HL-60 (cell line): ENCODE results near the gene RTTN.

Source experiments
- DNase-seq, 2 experiments: peaks; one replicate each; pipeline ENCODE4 v3.0.0-alpha.2; 2010 to 2020; ENCODE audit warnings: low read depth in 1 of 2, low spot score in 1 of 2
- H3K27ac ChIP-seq: fragments of 250-450 bp; sonication (Bioruptor Pico); replicated peaks from 2 replicates; pipeline ENCODE4 v1.5.1; 2020; ENCODE audit warnings: mild to moderate bottlenecking, moderate library complexity
- H3K27me3 ChIP-seq: fragments of 250-450 bp; sonication (Bioruptor Pico); 2 replicates; pipeline ENCODE4 v1.5.1; 2021; ENCODE audit warnings: mild to moderate bottlenecking, moderate library complexity; ENCODE audit not compliant: insufficient read depth, poor library complexity, severe bottlenecking
- H3K4me3 ChIP-seq: replicated peaks from 2 replicates; pipeline ENCODE4 v1.5.1; 2011; ENCODE audit warnings: mild to moderate bottlenecking, control low read depth, low read length; ENCODE audit not compliant: insufficient read depth
- CTCF ChIP-seq: IDR thresholded peaks from one replicate; pipeline ENCODE4 v1.5.1; 2011; ENCODE audit warnings: low read length, control low read depth, inconsistent platforms; ENCODE audit not compliant: insufficient read depth
- GABPA ChIP-seq: IDR thresholded peaks from 2 replicates; pipeline ENCODE4 v1.6.1; 2012; ENCODE audit warnings: low read depth
- POLR2AphosphoS5 ChIP-seq: IDR thresholded peaks from 2 replicates; pipeline ENCODE4 v1.6.1; 2012; ENCODE audit warnings: low read depth
- REST ChIP-seq: IDR thresholded peaks from 2 replicates; pipeline ENCODE4 v1.6.1; 2012; ENCODE audit warnings: low read depth; ENCODE audit not compliant: insufficient replicate concordance
- SPI1 ChIP-seq: IDR thresholded peaks from 2 replicates; pipeline ENCODE4 v1.6.1; 2012; ENCODE audit warnings: low read depth, mild to moderate bottlenecking, borderline replicate concordance

Gene RTTN

GRCh38 chr18:70197844-70198243 lies 7.6 kb downstream of the RTTN start:
- no peaks in the 10 kb centered on the region for H3K27me3 ChIP-seq
- H3K27ac ChIP-seq: no peak overlapping the region
- TF ChIP-seq POLR2AphosphoS5 (no peak), GABPA (no peak), SPI1 (no peak), CTCF (no peak), REST (no peak)
- no peak for DNase-seq
- H3K4me3 ChIP-seq: no peak overlapping the region

GRCh38 chr18:70197026-70197425 lies 8.5 kb downstream of the RTTN start:
- no peak for TF ChIP-seq SPI1
- no peak for TF ChIP-seq GABPA
- H3K4me3 ChIP-seq: no peak overlapping the region
- H3K27ac ChIP-seq: no peak overlapping the region
- H3K27me3 ChIP-seq: no peaks in the 10 kb centered on the region
- no peak for DNase-seq

GRCh38 chr18:70195852-70196434 lies 9.5 kb downstream of the RTTN start:
- no peak overlapping the region for H3K27ac ChIP-seq
- H3K4me3 ChIP-seq: no peak overlapping the region
- DNase-seq: peak; percentile 37 to 44
- no peaks in the 10 kb centered on the region for H3K27me3 ChIP-seq
- TF ChIP-seq GABPA: no peak
- peak; percentile 97 for TF ChIP-seq CTCF

- no peak for DNase-seq
- H3K27ac ChIP-seq: no peak overlapping the region
- TF ChIP-seq SPI1 (no peak), GABPA (no peak), CTCF (no peak), REST (no peak), POLR2AphosphoS5 (no peak)
Observed at GRCh38 chr18:70195014-70195614, 10.4 kb downstream of the RTTN start.

More at GRCh38 chr18:70195014-70195614, 10.4 kb downstream of the RTTN start:
- H3K4me3 ChIP-seq: no peak overlapping the region
- H3K27me3 ChIP-seq: no peaks in the 10 kb centered on the region
